GM12874 (cell line): ENCODE measurements around the gene OAS1.

ENCODE experiments used
- CTCF ChIP-seq: IDR thresholded peaks from 2 replicates; pipeline ENCODE4 v1.5.1; 2011; ENCODE audit warnings: low read depth, mild to moderate bottlenecking, control low read depth, low read length, moderate library complexity; ENCODE audit not compliant: insufficient read depth

OAS1 gene

GRCh38 chr12:112881602-112882001 is 25.2 kb upstream of the OAS1 start:
- no peak for TF ChIP-seq CTCF

GRCh38 chr12:112885236-112885635 is 21.5 kb upstream of the OAS1 start:
- no peak for TF ChIP-seq CTCF

GRCh38 chr12:112887550-112887949 is 19.2 kb upstream of the OAS1 start:
- no peak for TF ChIP-seq CTCF

GRCh38 chr12:112891093-112892024 is 15.4 kb upstream of the OAS1 start:
- TF ChIP-seq CTCF, result no peak

- no peak for TF ChIP-seq CTCF
These were observed 13.9 kb upstream of the OAS1 start for GRCh38 chr12:112892856-112893255.

GRCh38 chr12:112894128-112894527 is 12.6 kb upstream of the OAS1 start:
- no peak for TF ChIP-seq CTCF

GRCh38 chr12:112898380-112898779 is 8.4 kb upstream of the OAS1 start:
- TF ChIP-seq CTCF, result no peak
